ENCODE data around the gene OGDH.
"Not testable (repeated sequence)": the region's sequence is repeated elsewhere in the genome, so short reads cannot be mapped to it uniquely, and the experiment has no call there.

Gene OGDH

DNA sequence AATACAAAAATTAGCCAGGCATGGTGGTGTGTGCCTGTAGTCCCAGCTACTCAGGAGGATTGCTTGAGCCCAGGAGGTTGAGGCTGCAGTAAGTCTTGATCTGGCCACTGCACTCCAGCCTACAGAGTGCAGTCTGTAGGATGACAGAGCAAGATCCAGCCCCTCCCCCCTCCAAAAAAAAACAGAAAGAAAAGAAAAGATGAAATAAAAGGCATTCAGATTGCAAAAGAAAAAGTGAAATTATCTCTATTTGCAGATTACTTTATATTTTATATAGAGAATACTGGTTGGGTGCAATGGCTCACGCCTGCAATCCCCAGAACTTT, 121.5 kb downstream of the OGDH start:
- Histone ChIP-seq H3K36me3 (ENCODE audit: control insufficient read depth in 2 of 2, insufficient read depth in 1 of 2, low read length in 2 of 2) (no peaks in the 10 kb centered on the region), H3K4me3 (ENCODE audit: low read depth, low read length) (no peak overlapping the region), H3K4me1 (ENCODE audit: control insufficient read depth, insufficient read depth, low read length) (no peaks in the 10 kb centered on the region), H3K27ac (ENCODE audit: extremely low read depth, low read depth, low read length) (no peak overlapping the region), H3K9me3 (ENCODE audit: control insufficient read depth, insufficient read depth, low read depth, low read length) (no peaks in the 10 kb centered on the region)
- ChIA-PET POLR2A (no interaction called here), CTCF (no interaction called here)
- no peak for TF ChIP-seq ZNF350 (tag by site-specific recombination; IDR thresholded peaks at IDR 0.05)

DNA sequence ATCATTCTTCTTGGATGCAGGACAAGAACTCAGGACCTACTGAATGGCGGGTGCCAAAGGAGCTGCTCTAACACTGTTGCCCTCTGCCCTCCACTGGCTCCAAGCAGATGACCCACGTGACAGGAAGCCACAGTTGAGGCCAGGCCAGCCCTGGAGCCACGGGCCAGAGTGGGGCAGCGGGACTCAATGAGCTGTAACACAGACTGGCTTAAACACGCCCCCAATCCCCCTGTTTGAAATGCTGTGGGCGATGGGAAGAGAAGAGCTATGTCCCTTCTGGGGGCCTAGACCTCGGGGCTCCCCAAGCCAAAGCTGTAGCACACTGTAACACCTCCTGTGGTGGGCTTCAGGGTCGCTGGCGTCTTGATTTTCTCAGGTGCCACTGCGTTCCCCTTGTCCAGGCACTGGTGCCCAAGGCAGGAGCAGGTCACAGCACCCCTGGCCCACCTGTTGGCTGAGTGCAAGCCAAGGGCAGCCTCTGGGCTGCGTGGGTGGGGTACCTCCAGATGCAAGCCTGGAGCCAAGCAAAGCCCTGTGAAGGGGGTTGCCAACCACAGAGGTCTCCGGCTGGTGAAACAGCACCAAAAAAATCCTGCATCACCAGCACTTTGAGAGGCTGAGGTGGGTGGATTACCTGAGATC, 123.6 kb downstream of the OGDH start:
- TF ChIP-seq SCRT2 (tag by site-specific recombination; IDR thresholded peaks at IDR 0.05) (0 out of 2 replicates have a peak, but pooled peaks have one; percentile 35), ZNF112 (tag by site-specific recombination; IDR thresholded peaks at IDR 0.05) (no peak)
- Histone ChIP-seq H3K27ac (ENCODE audit: extremely low read depth, low read depth, low read length) (no peak overlapping the region), H3K4me3 (ENCODE audit: low read depth, low read length) (no peak overlapping the region), H3K9me3 (ENCODE audit: control insufficient read depth, insufficient read depth, low read depth, low read length) (no peaks in the 10 kb centered on the region), H3K36me3 (ENCODE audit: control insufficient read depth in 2 of 2, insufficient read depth in 1 of 2, low read length in 2 of 2) (no peaks in the 10 kb centered on the region), H3K4me1 (ENCODE audit: control insufficient read depth, insufficient read depth, low read length) (no peaks in the 10 kb centered on the region)
- ChIA-PET POLR2A (no interaction called here), CTCF (no interaction called here)

DNA sequence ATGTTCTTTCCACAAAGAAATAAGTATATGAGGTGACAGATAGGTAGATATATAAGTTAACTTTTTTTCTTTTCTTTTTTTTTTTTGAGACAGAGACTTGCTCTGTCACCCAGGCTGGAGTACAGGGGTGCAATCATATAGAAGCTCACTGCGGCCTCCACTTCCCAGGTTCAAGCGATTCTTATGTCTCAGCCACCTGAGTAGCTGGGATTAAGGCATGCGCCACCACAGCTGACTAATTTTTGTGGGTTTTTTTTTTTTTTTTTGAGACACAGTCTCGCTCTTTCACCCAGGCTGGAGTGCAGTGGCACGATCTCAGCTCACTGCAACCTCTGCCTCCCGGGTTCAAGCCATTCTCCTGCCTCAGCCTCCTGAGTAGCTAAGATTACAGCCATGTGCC, 126.5 kb downstream of the OGDH start:
- CTCF ChIA-PET; H3K9me3 ChIP-seq (ENCODE audit: control insufficient read depth, insufficient read depth, low read depth, low read length); H3K4me3 ChIP-seq (ENCODE audit: low read depth, low read length); H3K36me3 ChIP-seq (ENCODE audit: control insufficient read depth in 2 of 2, insufficient read depth in 1 of 2, low read length in 2 of 2); H3K27ac ChIP-seq (ENCODE audit: extremely low read depth, low read depth, low read length); H3K4me1 ChIP-seq (ENCODE audit: control insufficient read depth, insufficient read depth, low read length): not testable (repeated sequence)
- POLR2A ChIA-PET: interaction anchor here (0.7 kb wide), 1 partner anchor 97 kb away, joined by 3 read pairs; no protein-coding TSS in a partner anchor

DNA sequence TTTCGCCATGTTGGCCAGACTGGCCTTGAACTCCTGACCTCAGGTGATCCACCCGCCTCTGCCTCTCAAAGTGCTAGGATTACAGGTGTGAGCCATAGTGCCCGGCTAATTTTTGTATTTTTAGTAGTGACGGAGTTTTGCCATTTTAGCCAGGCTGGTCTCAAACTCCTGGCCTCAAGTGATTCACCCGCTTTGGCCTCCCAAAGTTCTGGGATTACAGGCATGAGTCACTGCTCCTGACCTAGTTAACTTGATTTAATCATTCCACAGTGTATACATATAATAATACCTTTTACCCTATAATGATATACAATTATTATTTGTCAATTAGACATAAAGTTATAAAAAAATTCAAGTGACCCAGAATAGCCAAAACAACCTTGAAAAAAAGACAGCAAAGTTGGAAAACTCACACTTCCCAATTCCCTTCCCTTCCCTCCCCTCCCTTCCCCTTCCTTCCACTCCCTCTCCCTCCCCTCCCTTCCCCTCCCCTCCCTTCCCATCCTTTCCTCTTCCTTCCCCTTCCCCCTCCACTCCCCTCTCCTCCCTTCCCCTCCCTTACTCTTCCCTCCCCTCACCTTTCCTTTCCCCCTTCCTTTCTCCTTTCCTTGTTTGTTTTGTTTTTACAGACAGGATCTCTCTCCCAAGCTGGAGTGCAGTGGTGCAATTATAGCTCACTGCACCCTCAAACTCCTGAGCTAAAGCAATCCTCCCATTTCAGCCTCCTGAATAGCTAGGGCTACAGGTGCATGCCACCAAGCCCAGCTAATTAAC, 127.5 kb downstream of the OGDH start:
- CTCF ChIA-PET: no interaction called here
- H3K36me3 ChIP-seq (ENCODE audit: control insufficient read depth in 2 of 2, insufficient read depth in 1 of 2, low read length in 2 of 2): no peaks in the 10 kb centered on the region
- TF ChIP-seq ZNF311 (tag by site-specific recombination; IDR thresholded peaks at IDR 0.05; ENCODE audit: borderline replicate concordance): no peak
- TF ChIP-seq RBAK (tag by site-specific recombination; IDR thresholded peaks at IDR 0.05): no peak
- TF ChIP-seq YY1 (tag by site-specific recombination; IDR thresholded peaks at IDR 0.05): no peak
- TF ChIP-seq, protein P1, sequence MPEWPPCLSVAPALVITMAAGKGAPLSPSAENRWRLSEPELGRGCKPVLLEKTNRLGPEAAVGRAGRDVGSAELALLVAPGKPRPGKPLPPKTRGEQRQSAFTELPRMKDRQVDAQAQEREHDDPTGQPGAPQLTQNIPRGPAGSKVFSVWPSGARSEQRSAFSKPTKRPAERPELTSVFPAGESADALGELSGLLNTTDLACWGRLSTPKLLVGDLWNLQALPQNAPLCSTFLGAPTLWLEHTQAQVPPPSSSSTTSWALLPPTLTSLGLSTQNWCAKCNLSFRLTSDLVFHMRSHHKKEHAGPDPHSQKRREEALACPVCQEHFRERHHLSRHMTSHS (tag by site-specific recombination; IDR thresholded peaks at IDR 0.05): no peak
- no peak for TF ChIP-seq ZNF785 (tag by site-specific recombination; IDR thresholded peaks at IDR 0.05)
- TF ChIP-seq ZNF174 (tag by site-specific recombination; IDR thresholded peaks at IDR 0.05): no peak
- peak; percentile 98 for TF ChIP-seq SP7 (tag by site-specific recombination; IDR thresholded peaks at IDR 0.05)
- no peak for TF ChIP-seq ZNF112 (tag by site-specific recombination; IDR thresholded peaks at IDR 0.05)
- TF ChIP-seq WT1 (tag by site-specific recombination; IDR thresholded peaks at IDR 0.05): peak; percentile 95
- TF ChIP-seq ZNF555 (tag by site-specific recombination; conservative IDR thresholded peaks at IDR 0.05): no peak
- TF ChIP-seq, protein P2, sequence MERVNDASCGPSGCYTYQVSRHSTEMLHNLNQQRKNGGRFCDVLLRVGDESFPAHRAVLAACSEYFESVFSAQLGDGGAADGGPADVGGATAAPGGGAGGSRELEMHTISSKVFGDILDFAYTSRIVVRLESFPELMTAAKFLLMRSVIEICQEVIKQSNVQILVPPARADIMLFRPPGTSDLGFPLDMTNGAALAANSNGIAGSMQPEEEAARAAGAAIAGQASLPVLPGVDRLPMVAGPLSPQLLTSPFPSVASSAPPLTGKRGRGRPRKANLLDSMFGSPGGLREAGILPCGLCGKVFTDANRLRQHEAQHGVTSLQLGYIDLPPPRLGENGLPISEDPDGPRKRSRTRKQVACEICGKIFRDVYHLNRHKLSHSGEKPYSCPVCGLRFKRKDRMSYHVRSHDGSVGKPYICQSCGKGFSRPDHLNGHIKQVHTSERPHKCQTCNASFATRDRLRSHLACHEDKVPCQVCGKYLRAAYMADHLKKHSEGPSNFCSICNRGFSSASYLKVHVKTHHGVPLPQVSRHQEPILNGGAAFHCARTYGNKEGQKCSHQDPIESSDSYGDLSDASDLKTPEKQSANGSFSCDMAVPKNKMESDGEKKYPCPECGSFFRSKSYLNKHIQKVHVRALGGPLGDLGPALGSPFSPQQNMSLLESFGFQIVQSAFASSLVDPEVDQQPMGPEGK (tag by site-specific recombination; IDR thresholded peaks at IDR 0.05): no peak
- TF ChIP-seq, protein P3, sequence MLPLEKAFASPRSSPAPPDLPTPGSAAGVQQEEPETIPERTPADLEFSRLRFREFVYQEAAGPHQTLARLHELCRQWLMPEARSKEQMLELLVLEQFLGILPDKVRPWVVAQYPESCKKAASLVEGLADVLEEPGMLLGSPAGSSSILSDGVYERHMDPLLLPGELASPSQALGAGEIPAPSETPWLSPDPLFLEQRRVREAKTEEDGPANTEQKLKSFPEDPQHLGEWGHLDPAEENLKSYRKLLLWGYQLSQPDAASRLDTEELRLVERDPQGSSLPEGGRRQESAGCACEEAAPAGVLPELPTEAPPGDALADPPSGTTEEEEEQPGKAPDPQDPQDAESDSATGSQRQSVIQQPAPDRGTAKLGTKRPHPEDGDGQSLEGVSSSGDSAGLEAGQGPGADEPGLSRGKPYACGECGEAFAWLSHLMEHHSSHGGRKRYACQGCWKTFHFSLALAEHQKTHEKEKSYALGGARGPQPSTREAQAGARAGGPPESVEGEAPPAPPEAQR (tag by site-specific recombination; IDR thresholded peaks at IDR 0.05): no peak
- no peak for TF ChIP-seq ZNF302 (tag by site-specific recombination; IDR thresholded peaks at IDR 0.05; ENCODE audit: low read depth)
- TF ChIP-seq, protein P4, sequence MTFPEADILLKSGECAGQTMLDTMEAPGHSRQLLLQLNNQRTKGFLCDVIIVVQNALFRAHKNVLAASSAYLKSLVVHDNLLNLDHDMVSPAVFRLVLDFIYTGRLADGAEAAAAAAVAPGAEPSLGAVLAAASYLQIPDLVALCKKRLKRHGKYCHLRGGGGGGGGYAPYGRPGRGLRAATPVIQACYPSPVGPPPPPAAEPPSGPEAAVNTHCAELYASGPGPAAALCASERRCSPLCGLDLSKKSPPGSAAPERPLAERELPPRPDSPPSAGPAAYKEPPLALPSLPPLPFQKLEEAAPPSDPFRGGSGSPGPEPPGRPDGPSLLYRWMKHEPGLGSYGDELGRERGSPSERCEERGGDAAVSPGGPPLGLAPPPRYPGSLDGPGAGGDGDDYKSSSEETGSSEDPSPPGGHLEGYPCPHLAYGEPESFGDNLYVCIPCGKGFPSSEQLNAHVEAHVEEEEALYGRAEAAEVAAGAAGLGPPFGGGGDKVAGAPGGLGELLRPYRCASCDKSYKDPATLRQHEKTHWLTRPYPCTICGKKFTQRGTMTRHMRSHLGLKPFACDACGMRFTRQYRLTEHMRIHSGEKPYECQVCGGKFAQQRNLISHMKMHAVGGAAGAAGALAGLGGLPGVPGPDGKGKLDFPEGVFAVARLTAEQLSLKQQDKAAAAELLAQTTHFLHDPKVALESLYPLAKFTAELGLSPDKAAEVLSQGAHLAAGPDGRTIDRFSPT (tag by site-specific recombination; IDR thresholded peaks at IDR 0.05): peak; percentile 38; the same call in 1 of the 2 replicates
- no peak for TF ChIP-seq ZNF658 (tag by site-specific recombination; IDR thresholded peaks at IDR 0.05)
- no peak for TF ChIP-seq OVOL3 (tag by site-specific recombination; IDR thresholded peaks at IDR 0.05)
- TF ChIP-seq, protein P5, sequence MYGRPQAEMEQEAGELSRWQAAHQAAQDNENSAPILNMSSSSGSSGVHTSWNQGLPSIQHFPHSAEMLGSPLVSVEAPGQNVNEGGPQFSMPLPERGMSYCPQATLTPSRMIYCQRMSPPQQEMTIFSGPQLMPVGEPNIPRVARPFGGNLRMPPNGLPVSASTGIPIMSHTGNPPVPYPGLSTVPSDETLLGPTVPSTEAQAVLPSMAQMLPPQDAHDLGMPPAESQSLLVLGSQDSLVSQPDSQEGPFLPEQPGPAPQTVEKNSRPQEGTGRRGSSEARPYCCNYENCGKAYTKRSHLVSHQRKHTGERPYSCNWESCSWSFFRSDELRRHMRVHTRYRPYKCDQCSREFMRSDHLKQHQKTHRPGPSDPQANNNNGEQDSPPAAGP (tag by site-specific recombination; IDR thresholded peaks at IDR 0.05): 0 out of 2 replicates have a peak, but pooled peaks have one; percentile 19

More for the DNA sequence above, 127.5 kb downstream of the OGDH start:
- POLR2A ChIA-PET: no interaction called here
- Histone ChIP-seq H3K4me1 (ENCODE audit: control insufficient read depth, insufficient read depth, low read length) (no peaks in the 10 kb centered on the region), H3K4me3 (ENCODE audit: low read depth, low read length) (no peak overlapping the region), H3K27ac (ENCODE audit: extremely low read depth, low read depth, low read length) (no peak overlapping the region), H3K9me3 (ENCODE audit: control insufficient read depth, insufficient read depth, low read depth, low read length) (no peaks in the 10 kb centered on the region)
